ENCODE results near the gene PIK3R3.

GRCh38 chr1:46013581-46013980 lies 118.8 kb downstream of the PIK3R3 start:
- no peak for TF ChIP-seq CTCF (IDR thresholded peaks at IDR 0.05)
- TF ChIP-seq POLR2A (IDR thresholded peaks at IDR 0.05): no peak
